Parathyroid adenoma (tissue), 2 donors: ENCODE measurements around the gene L3MBTL4.

ENCODE experiments used
- H2AFZ ChIP-seq: fragments of 300-600 bp; sonication (generic); one replicate; pipeline ENCODE4 v1.7.0; 2017; ENCODE audit warnings: antibody characterized with exemption, mild to moderate bottlenecking
- H3K27ac ChIP-seq: fragments of 300-600 bp; sonication (generic); one replicate; pipeline ENCODE4 v1.7.0; 2017
- H3K27me3 ChIP-seq: fragments of 300-600 bp; sonication (generic); one replicate; pipeline ENCODE4 v1.7.0; 2017; ENCODE audit warnings: low read length; ENCODE audit not compliant: control insufficient read depth, insufficient read depth
- H3K36me3 ChIP-seq: fragments of 300-600 bp; sonication (generic); one replicate; pipeline ENCODE4 v1.7.0; 2017; ENCODE audit warnings: low read length; ENCODE audit not compliant: control insufficient read depth, insufficient read depth
- H3K4me1 ChIP-seq: fragments of 300-600 bp; sonication (generic); one replicate; pipeline ENCODE4 v1.7.0; 2017; ENCODE audit warnings: control low read depth
- H3K4me2 ChIP-seq: fragments of 300-600 bp; sonication (generic); one replicate; pipeline ENCODE4 v1.7.0; 2017; ENCODE audit warnings: low read length
- H3K4me3 ChIP-seq: fragments of 300-600 bp; sonication (generic); one replicate; pipeline ENCODE4 v1.7.0; 2017; ENCODE audit warnings: low read depth, low read length
- H3K79me2 ChIP-seq: fragments of 300-600 bp; sonication (generic); one replicate; pipeline ENCODE4 v1.7.0; 2017; ENCODE audit warnings: control low read depth
- H3K9ac ChIP-seq: fragments of 300-600 bp; sonication (generic); one replicate; pipeline ENCODE4 v1.7.0; 2017; ENCODE audit warnings: mild to moderate bottlenecking
- H3K9me3 ChIP-seq: fragments of 300-600 bp; sonication (generic); one replicate; pipeline ENCODE4 v1.7.0; 2017; ENCODE audit warnings: low read length; ENCODE audit not compliant: control insufficient read depth
- TF ChIP-seq, protein P1 (sequence below): fragments of 300-600 bp; sonication (generic); IDR thresholded peaks from one replicate; pipeline ENCODE4 v1.7.0; 2017; ENCODE audit warnings: antibody characterized with exemption, mild to moderate bottlenecking
- donor health status: primary hyperparathyroidism.

L3MBTL4 gene

DNA sequence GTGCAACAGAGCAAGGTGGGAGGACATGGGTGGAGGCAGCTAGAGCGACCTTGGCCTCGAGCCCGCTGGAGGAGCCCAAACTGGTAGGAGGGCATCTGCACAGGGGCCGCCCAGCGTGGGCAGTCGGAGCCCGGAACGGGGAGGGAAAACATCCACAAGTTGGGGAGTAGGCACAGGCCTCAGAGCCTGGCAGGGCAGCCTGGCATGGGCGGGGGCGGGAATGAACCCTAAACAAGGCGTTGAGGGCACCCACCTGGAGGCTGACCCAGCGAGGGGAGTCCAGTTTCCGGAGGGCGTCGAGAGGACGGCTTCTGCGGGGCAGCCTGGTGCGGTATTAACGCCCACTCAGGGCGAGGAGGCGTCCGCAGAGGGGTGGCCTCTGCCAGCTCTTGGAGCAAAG, 129.9 kb downstream of the L3MBTL4 start:
- Histone ChIP-seq H3K79me2 (no peaks in the 10 kb centered on the region), H3K9ac (no peak overlapping the region), H3K4me3 (no peak overlapping the region), H2AFZ (no peak overlapping the region), H3K27ac (no peak overlapping the region), H3K4me1 (no peaks in the 10 kb centered on the region), H3K27me3 (no peaks in the 10 kb centered on the region), H3K36me3 (no peaks in the 10 kb centered on the region), H3K4me2 (no peak overlapping the region), H3K9me3 (no peaks in the 10 kb centered on the region)
- TF ChIP-seq, protein P1, sequence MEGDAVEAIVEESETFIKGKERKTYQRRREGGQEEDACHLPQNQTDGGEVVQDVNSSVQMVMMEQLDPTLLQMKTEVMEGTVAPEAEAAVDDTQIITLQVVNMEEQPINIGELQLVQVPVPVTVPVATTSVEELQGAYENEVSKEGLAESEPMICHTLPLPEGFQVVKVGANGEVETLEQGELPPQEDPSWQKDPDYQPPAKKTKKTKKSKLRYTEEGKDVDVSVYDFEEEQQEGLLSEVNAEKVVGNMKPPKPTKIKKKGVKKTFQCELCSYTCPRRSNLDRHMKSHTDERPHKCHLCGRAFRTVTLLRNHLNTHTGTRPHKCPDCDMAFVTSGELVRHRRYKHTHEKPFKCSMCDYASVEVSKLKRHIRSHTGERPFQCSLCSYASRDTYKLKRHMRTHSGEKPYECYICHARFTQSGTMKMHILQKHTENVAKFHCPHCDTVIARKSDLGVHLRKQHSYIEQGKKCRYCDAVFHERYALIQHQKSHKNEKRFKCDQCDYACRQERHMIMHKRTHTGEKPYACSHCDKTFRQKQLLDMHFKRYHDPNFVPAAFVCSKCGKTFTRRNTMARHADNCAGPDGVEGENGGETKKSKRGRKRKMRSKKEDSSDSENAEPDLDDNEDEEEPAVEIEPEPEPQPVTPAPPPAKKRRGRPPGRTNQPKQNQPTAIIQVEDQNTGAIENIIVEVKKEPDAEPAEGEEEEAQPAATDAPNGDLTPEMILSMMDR, result no peak

DNA sequence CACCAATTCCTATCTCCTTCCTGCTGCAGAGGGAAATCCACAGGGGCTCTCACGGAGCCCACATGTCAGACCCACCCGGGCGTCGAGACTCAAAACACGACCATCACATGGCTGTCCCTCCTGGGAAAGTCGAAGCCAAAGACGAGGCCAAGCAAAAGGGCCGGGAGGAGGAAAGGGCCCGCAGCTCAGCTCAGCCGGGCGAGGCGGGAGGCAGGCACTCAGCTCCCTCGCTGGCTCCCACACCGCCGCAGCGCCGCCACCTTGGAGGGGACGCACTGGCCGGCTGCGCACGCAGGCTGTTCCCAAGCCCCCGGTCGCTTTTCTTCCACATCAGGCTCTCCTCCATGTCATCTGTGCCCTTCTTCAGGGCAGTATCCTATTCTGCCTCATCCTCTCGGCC, 130.4 kb downstream of the L3MBTL4 start:
- Histone ChIP-seq H3K4me2 (no peak overlapping the region), H3K79me2 (no peaks in the 10 kb centered on the region), H3K36me3 (no peaks in the 10 kb centered on the region), H3K9me3 (no peaks in the 10 kb centered on the region), H3K9ac (no peak overlapping the region), H3K27me3 (no peaks in the 10 kb centered on the region), H3K4me3 (no peak overlapping the region), H3K27ac (no peak overlapping the region), H3K4me1 (no peaks in the 10 kb centered on the region), H2AFZ (no peak overlapping the region)
- TF ChIP-seq, protein P1, result no peak

DNA sequence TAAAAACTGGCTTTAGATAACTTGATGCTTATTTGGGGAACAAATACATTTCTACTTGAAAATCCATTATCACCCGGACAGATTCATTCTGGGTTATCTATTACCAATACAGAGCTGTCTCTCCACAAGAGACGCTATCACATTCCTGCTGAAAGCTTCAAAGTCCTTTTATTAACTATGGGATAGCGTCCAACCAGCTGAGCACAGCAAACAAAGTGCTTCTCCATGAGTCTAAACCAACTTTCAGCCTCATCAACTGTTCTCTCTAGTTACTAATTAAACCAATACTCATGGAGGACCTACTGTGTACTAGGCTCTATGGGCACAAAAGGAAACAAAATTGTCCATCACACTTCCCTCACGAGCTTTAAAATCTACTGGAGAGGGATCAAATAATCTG, 132.8 kb downstream of the L3MBTL4 start:
- Histone ChIP-seq H3K27ac (no peak overlapping the region), H3K79me2 (no peaks in the 10 kb centered on the region), H2AFZ (no peak overlapping the region), H3K9me3 (no peaks in the 10 kb centered on the region), H3K4me1 (no peaks in the 10 kb centered on the region), H3K4me2 (no peak overlapping the region), H3K4me3 (no peak overlapping the region), H3K36me3 (no peaks in the 10 kb centered on the region), H3K9ac (no peak overlapping the region), H3K27me3 (no peaks in the 10 kb centered on the region)
- TF ChIP-seq, protein P1, result no peak

DNA sequence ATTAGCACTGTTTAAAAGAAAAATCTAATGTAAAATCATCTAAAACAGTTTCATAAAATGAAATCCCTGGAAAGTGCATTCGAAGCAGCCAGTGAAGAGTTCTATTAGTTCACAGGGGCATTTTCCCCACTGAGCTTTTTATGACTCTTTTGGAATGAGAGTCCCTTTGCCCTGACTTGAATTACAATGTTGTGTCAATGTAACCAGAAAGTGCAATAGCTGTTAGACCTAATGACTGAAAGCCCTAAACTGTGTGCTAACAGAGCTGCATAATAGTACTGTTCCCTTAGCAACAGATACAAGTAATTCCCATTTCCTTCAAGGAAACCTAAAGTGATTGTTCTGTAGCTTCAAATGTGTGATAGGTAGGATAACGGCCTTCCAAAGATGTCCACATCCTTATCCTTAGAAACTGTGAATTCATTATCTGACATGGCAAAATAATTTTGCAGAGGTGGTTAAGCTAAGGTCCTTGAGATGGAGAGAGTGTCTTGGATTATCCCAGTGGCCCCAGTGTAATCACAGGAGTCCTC, 134.4 kb downstream of the L3MBTL4 start:
- Histone ChIP-seq H2AFZ (no peak overlapping the region), H3K36me3 (no peaks in the 10 kb centered on the region), H3K4me3 (no peak overlapping the region), H3K4me1 (no peaks in the 10 kb centered on the region), H3K79me2 (peaks cover 4% of the 10 kb centered on the region), H3K9ac (no peak overlapping the region), H3K9me3 (no peaks in the 10 kb centered on the region), H3K4me2 (no peak overlapping the region), H3K27me3 (no peaks in the 10 kb centered on the region), H3K27ac (no peak overlapping the region)
- TF ChIP-seq, protein P1, result no peak

DNA sequence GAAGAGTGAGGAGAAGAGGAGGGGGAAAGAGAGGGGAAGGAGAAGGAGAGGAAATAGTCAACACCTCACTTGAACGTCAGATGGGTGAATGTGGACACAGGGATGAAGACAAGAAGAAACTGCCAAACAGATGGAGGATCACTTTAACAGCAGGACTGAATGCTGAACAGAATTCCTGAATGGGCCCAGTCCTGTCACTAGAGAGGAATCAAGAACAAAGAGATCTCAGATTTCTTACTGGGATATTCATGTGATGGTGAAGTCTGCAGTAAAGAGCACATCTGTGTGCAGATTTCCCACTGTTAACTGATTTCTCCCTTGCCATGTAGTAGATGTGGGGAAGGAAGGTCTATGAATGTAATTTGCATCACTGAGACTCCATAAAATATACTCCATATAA, 135.4 kb downstream of the L3MBTL4 start:
- no peaks in the 10 kb centered on the region for H3K9me3 ChIP-seq
- no peaks in the 10 kb centered on the region for H3K27me3 ChIP-seq
- no peak overlapping the region for H3K4me3 ChIP-seq
- H3K4me1 ChIP-seq, result no peaks in the 10 kb centered on the region
- no peaks in the 10 kb centered on the region for H3K36me3 ChIP-seq
- peaks cover 4% of the 10 kb centered on the region for H3K79me2 ChIP-seq
- H3K9ac ChIP-seq, result no peak overlapping the region
- no peak overlapping the region for H2AFZ ChIP-seq
- H3K4me2 ChIP-seq, result no peak overlapping the region
- no peak overlapping the region for H3K27ac ChIP-seq
- TF ChIP-seq, protein P1, result no peak
